ENCODE measurements around the gene FHOD3. TPM values are rescaled to one million over a fixed set of nuclear protein-coding genes. Genes with fewer than 3 reads are reported as not detected.

FHOD3 gene
- total and polyA plus RNA-seq, 2 donors = 0.90 to 4.1 TPM

DNA sequence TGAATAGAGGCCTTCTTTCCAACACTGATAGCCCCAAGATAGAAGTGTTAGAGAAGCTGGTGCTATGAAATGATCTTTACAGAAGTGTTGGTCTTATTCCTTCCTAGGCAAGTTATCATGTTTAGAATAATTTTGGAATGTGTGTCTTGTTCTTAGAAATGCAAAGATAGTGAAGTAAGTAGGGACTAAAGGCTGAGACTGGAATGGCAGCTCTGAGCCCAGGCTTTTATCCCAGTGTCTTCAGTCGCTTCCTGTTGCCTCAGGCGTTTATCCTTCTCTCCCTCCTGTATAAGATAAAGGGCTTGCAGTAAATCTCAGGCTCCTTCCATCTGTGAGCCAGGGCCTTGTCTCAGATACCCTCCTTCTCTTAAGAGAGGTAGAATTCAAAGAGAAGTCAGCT lies 313.1 kb downstream of the FHOD3 start:
- H3K9me3 ChIP-seq (ENCODE audit: control insufficient read depth in 2 of 2, insufficient read depth in 1 of 2, low read length in 1 of 2) = no peaks in the 10 kb centered on the region
- no peaks in the 10 kb centered on the region for H3K36me3 ChIP-seq (ENCODE audit: control insufficient read depth in 2 of 2, insufficient read depth in 2 of 2, low read length in 1 of 2)
- H3K4me1 ChIP-seq (ENCODE audit: control insufficient read depth in 2 of 2, insufficient read depth in 2 of 2, low read length in 2 of 2) = no peaks in the 10 kb centered on the region
- H3K4me3 ChIP-seq (ENCODE audit: low read length in 2 of 2) = no peak overlapping the region
- WGBS = 97% methylated on average over 2 of the region's 2 CpGs
- H3K27ac ChIP-seq (ENCODE audit: low read depth in 1 of 2, low read length in 1 of 2) = no peak overlapping the region
- H3K27me3 ChIP-seq (ENCODE audit: control insufficient read depth in 2 of 2, insufficient read depth in 1 of 2, low read length in 1 of 2) = no peaks in the 10 kb centered on the region
- DNase-seq (ENCODE audit: low read depth in 6 of 9, low spot score in 9 of 9) = no peak

DNA sequence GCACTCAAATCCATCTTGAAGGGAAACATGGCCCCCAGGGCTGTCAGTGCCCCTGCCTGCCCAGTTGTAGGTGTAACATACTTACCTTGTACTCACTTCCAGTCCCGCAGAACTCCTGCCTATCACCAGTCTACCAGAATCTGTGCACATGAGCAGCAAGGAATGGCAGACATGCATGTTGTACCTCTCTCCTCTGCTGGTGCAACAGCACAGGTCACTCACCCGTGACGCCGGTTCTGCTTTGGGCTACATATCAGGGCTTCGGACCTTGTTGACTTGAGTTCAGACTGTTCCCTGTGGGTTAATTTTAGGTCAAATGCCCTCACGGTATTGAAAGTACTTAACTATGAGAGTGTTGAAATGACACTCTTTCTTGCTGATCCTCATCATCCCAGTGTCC lies 315.6 kb downstream of the FHOD3 start:
- Histone ChIP-seq H3K9me3 (ENCODE audit: control insufficient read depth in 2 of 2, insufficient read depth in 1 of 2, low read length in 1 of 2) (no peaks in the 10 kb centered on the region), H3K36me3 (ENCODE audit: control insufficient read depth in 2 of 2, insufficient read depth in 2 of 2, low read length in 1 of 2) (no peaks in the 10 kb centered on the region), H3K27me3 (ENCODE audit: control insufficient read depth in 2 of 2, insufficient read depth in 1 of 2, low read length in 1 of 2) (no peaks in the 10 kb centered on the region), H3K4me3 (ENCODE audit: low read length in 2 of 2) (no peak overlapping the region), H3K4me1 (ENCODE audit: control insufficient read depth in 2 of 2, insufficient read depth in 2 of 2, low read length in 2 of 2) (no peaks in the 10 kb centered on the region), H3K27ac (ENCODE audit: low read depth in 1 of 2, low read length in 1 of 2) (no peak overlapping the region)
- no peak for DNase-seq (ENCODE audit: low read depth in 6 of 9, low spot score in 9 of 9)
- WGBS = 98% methylated on average over 6 of the region's 6 CpGs

DNA sequence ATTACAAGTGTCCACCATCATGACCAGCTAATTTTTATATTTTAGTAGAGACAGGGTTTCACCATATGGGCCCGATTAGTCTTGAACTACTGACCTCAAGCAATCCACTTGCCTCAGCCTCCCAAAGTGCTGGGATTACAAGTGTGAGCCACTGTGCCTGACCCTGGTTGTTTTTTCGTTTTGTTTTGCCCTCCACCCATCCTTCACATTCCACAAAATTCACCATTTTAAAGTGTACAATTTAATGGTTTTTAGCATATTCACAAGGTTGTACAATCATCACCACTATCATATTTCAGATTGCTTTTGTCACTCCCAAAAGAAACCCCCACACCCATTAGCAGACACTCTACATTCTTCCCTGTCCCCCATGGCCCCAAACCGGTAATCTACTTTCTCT lies 316.3 kb downstream of the FHOD3 start:
- Histone ChIP-seq H3K9me3 (ENCODE audit: control insufficient read depth in 2 of 2, insufficient read depth in 1 of 2, low read length in 1 of 2) (no peaks in the 10 kb centered on the region), H3K27me3 (ENCODE audit: control insufficient read depth in 2 of 2, insufficient read depth in 1 of 2, low read length in 1 of 2) (no peaks in the 10 kb centered on the region), H3K4me1 (ENCODE audit: control insufficient read depth in 2 of 2, insufficient read depth in 2 of 2, low read length in 2 of 2) (no peaks in the 10 kb centered on the region), H3K27ac (ENCODE audit: low read depth in 1 of 2, low read length in 1 of 2) (no peak overlapping the region), H3K4me3 (ENCODE audit: low read length in 2 of 2) (no peak overlapping the region), H3K36me3 (ENCODE audit: control insufficient read depth in 2 of 2, insufficient read depth in 2 of 2, low read length in 1 of 2) (no peaks in the 10 kb centered on the region)
- WGBS = 91% methylated on average over 3 of the region's 3 CpGs
- DNase-seq (ENCODE audit: low read depth in 6 of 9, low spot score in 9 of 9) = no peak

DNA sequence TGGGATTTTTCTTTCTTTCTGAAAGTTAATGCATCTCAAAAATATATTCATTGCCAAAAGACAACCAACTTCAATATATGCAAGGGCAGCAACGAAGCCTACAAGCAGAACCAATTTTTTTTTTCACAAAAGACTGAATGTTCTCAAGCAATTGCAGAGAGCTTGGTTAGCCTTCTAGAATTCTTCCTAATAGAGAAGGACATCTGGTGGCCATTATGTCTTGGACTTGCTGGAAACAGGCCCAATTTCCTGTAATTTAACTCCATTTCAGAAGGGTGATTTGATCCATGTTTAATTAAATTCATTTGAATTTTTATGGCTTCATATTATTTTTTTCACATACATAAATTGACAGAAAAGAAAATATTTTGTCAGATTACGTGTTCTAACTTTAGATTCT lies 323.3 kb downstream of the FHOD3 start:
- H3K36me3 ChIP-seq (ENCODE audit: control insufficient read depth in 2 of 2, insufficient read depth in 2 of 2, low read length in 1 of 2) = no peaks in the 10 kb centered on the region

DNA sequence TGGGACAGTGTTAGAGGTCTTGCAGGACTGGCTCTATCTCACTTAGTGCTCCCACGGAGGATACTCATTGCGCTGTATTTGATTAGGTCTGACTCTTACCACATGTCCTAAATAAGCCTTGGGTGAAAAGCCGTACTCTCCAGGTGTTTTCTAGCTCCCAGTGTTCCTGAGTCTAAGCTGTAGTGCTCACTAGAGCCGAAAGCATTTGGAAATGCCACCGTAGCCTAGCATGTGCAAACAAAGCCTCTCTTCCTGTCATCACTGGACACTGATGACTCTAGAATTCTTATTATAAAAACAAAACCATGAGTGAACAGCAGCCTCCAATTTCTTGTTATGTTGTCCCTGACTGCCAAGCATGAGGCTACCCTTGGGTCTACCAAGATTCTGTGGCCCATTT lies 325.1 kb downstream of the FHOD3 start:
- no peaks in the 10 kb centered on the region for H3K36me3 ChIP-seq (ENCODE audit: control insufficient read depth in 2 of 2, insufficient read depth in 2 of 2, low read length in 1 of 2)
- H3K4me1 ChIP-seq (ENCODE audit: control insufficient read depth in 2 of 2, insufficient read depth in 2 of 2, low read length in 2 of 2) = no peaks in the 10 kb centered on the region
- no peaks in the 10 kb centered on the region for H3K27me3 ChIP-seq (ENCODE audit: control insufficient read depth in 2 of 2, insufficient read depth in 1 of 2, low read length in 1 of 2)
- DNase-seq (ENCODE audit: low read depth in 6 of 9, low spot score in 9 of 9) = no peak
- no peak overlapping the region for H3K27ac ChIP-seq (ENCODE audit: low read depth in 1 of 2, low read length in 1 of 2)
- H3K4me3 ChIP-seq (ENCODE audit: low read length in 2 of 2) = no peak overlapping the region
- WGBS = 92% methylated on average over 5 of the region's 5 CpGs
- no peaks in the 10 kb centered on the region for H3K9me3 ChIP-seq (ENCODE audit: control insufficient read depth in 2 of 2, insufficient read depth in 1 of 2, low read length in 1 of 2)

More for the DNA sequence above, 323.3 kb downstream of the FHOD3 start:
- no peaks in the 10 kb centered on the region for H3K27me3 ChIP-seq (ENCODE audit: control insufficient read depth in 2 of 2, insufficient read depth in 1 of 2, low read length in 1 of 2)
- WGBS = 43% methylated on average over 2 of the region's 2 CpGs
- H3K4me3 ChIP-seq (ENCODE audit: low read length in 2 of 2) = no peak overlapping the region
- no peak for DNase-seq (ENCODE audit: low read depth in 6 of 9, low spot score in 9 of 9)
- no peak overlapping the region for H3K27ac ChIP-seq (ENCODE audit: low read depth in 1 of 2, low read length in 1 of 2)
- no peaks in the 10 kb centered on the region for H3K9me3 ChIP-seq (ENCODE audit: control insufficient read depth in 2 of 2, insufficient read depth in 1 of 2, low read length in 1 of 2)
- no peaks in the 10 kb centered on the region for H3K4me1 ChIP-seq (ENCODE audit: control insufficient read depth in 2 of 2, insufficient read depth in 2 of 2, low read length in 2 of 2)

DNA sequence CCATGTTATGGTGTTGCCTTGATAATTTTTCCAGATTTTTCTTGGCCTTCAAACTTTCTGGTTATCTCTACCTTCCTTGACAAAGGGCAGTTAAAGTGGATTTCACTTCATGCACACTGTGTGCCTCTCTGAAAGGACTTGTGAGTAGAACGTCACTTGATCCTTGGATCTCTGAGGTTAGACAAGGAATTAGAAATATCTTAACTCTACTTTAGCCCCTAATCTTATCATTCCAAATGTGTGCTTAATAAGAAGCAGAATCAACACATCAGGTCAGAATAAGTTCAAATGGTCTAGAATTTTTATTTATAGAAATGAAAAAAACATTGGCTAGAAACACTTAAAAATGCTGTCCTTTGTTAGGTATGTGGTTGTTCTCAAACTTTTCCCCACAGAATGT lies 325.6 kb downstream of the FHOD3 start:
- no peak overlapping the region for H3K27ac ChIP-seq (ENCODE audit: low read depth in 1 of 2, low read length in 1 of 2)
- WGBS = 95% methylated on average over 1 of the region's 1 CpG

DNA sequence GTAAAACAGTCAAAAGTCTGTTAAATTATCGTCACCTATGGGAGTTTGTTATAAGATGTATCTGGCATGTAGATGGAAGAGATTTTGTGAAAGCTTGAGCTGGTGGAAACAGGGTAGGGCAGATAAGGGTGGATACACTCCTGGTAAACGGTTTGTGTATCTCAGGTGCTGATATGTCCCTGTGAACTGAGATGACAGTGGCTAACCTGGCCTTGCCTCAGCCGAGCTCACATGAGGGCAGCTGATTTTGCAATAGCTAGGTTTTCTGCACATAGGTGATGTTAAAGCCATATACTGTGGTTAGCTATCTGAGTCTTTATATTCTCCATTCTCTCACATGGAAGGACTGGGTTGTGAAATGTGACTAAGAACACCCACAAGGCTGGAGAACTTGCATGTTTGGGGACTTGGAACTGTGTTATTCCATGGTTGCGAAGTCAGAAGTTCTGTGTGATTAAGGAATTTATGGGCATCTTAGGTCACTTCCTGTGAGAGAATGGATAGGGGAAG lies 326.2 kb downstream of the FHOD3 start:
- no peak overlapping the region for H3K27ac ChIP-seq (ENCODE audit: low read depth in 1 of 2, low read length in 1 of 2)
- DNase-seq (ENCODE audit: low read depth in 6 of 9, low spot score in 9 of 9) = no peak
- WGBS = 90% methylated on average over 4 of the region's 4 CpGs
- H3K4me1 ChIP-seq (ENCODE audit: control insufficient read depth in 2 of 2, insufficient read depth in 2 of 2, low read length in 2 of 2) = no peaks in the 10 kb centered on the region
- H3K27me3 ChIP-seq (ENCODE audit: control insufficient read depth in 2 of 2, insufficient read depth in 1 of 2, low read length in 1 of 2) = no peaks in the 10 kb centered on the region
- no peaks in the 10 kb centered on the region for H3K36me3 ChIP-seq (ENCODE audit: control insufficient read depth in 2 of 2, insufficient read depth in 2 of 2, low read length in 1 of 2)
- H3K4me3 ChIP-seq (ENCODE audit: low read length in 2 of 2) = no peak overlapping the region
- no peaks in the 10 kb centered on the region for H3K9me3 ChIP-seq (ENCODE audit: control insufficient read depth in 2 of 2, insufficient read depth in 1 of 2, low read length in 1 of 2)

More for the DNA sequence above, 325.6 kb downstream of the FHOD3 start:
- no peak overlapping the region for H3K4me3 ChIP-seq (ENCODE audit: low read length in 2 of 2)
- no peaks in the 10 kb centered on the region for H3K9me3 ChIP-seq (ENCODE audit: control insufficient read depth in 2 of 2, insufficient read depth in 1 of 2, low read length in 1 of 2)
- no peaks in the 10 kb centered on the region for H3K36me3 ChIP-seq (ENCODE audit: control insufficient read depth in 2 of 2, insufficient read depth in 2 of 2, low read length in 1 of 2)
- no peaks in the 10 kb centered on the region for H3K27me3 ChIP-seq (ENCODE audit: control insufficient read depth in 2 of 2, insufficient read depth in 1 of 2, low read length in 1 of 2)
- DNase-seq (ENCODE audit: low read depth in 6 of 9, low spot score in 9 of 9) = no peak
- no peaks in the 10 kb centered on the region for H3K4me1 ChIP-seq (ENCODE audit: control insufficient read depth in 2 of 2, insufficient read depth in 2 of 2, low read length in 2 of 2)

DNA sequence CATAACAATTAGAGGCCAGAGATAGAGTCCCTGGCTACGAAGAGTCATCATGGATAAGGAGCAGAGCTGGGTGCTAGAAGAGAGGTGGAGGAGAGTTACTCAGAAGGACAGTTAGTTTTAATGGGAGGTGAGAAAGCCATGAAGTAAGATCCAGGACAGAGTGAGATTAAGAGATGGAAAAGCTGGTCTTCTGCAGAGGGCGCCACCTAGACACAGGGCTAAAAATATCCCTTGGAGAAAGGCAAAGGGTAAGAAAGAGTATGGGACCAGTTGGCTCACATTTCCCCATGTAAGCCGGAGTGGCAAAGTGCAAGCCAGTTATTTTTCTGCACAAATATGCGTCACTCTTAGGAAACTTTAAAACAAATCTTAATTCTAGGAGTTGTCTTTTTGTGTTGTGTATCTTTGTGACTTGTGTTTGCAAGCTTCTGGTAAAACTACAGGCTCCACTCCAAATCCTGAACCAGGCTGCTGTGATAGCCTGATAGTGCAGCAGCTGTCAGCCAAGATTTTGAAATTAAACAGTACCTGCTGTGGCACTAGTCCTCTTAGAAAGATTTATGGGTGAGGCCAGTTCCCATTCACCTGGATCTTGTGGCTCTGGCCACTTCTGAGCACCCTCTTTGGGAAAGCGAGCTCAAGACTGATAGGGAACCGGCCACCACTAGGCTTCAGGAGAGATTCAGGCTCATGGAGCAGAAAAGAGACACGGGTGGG lies 327.1 kb downstream of the FHOD3 start:
- Histone ChIP-seq H3K27ac (ENCODE audit: low read depth in 1 of 2, low read length in 1 of 2) (no peak overlapping the region), H3K4me3 (ENCODE audit: low read length in 2 of 2) (no peak overlapping the region), H3K9me3 (ENCODE audit: control insufficient read depth in 2 of 2, insufficient read depth in 1 of 2, low read length in 1 of 2) (no peaks in the 10 kb centered on the region), H3K27me3 (ENCODE audit: control insufficient read depth in 2 of 2, insufficient read depth in 1 of 2, low read length in 1 of 2) (no peaks in the 10 kb centered on the region), H3K4me1 (ENCODE audit: control insufficient read depth in 2 of 2, insufficient read depth in 2 of 2, low read length in 2 of 2) (no peaks in the 10 kb centered on the region), H3K36me3 (ENCODE audit: control insufficient read depth in 2 of 2, insufficient read depth in 2 of 2, low read length in 1 of 2) (no peaks in the 10 kb centered on the region)
- 97% methylated on average over 7 of the region's 7 CpGs for WGBS
- no peak for DNase-seq (ENCODE audit: low read depth in 6 of 9, low spot score in 9 of 9)

DNA sequence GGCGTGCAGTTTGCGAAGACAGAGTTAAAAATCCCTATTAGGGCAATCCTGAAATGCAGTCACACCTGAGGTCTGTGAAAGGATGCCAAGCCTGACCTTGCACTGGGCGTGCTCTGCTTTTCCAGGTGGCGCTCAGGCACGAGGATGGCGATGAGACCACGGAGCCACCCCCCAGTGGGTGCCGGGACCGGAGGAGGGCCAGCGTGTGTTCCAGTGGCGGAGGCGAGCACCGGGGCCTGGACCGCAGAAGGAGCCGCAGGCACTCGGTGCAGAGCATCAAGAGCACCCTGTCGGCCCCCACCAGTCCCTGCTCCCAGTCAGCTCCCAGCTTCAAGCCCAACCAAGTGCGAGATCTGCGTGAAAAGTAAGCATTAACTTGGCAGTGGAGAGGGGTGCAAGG lies 327.9 kb downstream of the FHOD3 start:
- H3K36me3 ChIP-seq (ENCODE audit: control insufficient read depth in 2 of 2, insufficient read depth in 2 of 2, low read length in 1 of 2) = no peaks in the 10 kb centered on the region
- H3K27ac ChIP-seq (ENCODE audit: low read depth in 1 of 2, low read length in 1 of 2) = no peak overlapping the region
- no peaks in the 10 kb centered on the region for H3K9me3 ChIP-seq (ENCODE audit: control insufficient read depth in 2 of 2, insufficient read depth in 1 of 2, low read length in 1 of 2)
- WGBS = 98% methylated on average over 19 of the region's 19 CpGs
- no peaks in the 10 kb centered on the region for H3K27me3 ChIP-seq (ENCODE audit: control insufficient read depth in 2 of 2, insufficient read depth in 1 of 2, low read length in 1 of 2)
- H3K4me1 ChIP-seq (ENCODE audit: control insufficient read depth in 2 of 2, insufficient read depth in 2 of 2, low read length in 2 of 2) = no peaks in the 10 kb centered on the region
- no peak overlapping the region for H3K4me3 ChIP-seq (ENCODE audit: low read length in 2 of 2)
- no peak for DNase-seq (ENCODE audit: low read depth in 6 of 9, low spot score in 9 of 9)

All from thymus (tissue), 11 donors.